Measurements from ENCODE around the gene ITK. TPM values are rescaled to one million over a fixed set of nuclear protein-coding genes. Genes with fewer than 3 reads are reported as not detected.

Gene ITK
- total and polyA plus RNA-seq, 2 experiments from 2014 or later: 0.08 TPM; not detected in 1

DNA sequence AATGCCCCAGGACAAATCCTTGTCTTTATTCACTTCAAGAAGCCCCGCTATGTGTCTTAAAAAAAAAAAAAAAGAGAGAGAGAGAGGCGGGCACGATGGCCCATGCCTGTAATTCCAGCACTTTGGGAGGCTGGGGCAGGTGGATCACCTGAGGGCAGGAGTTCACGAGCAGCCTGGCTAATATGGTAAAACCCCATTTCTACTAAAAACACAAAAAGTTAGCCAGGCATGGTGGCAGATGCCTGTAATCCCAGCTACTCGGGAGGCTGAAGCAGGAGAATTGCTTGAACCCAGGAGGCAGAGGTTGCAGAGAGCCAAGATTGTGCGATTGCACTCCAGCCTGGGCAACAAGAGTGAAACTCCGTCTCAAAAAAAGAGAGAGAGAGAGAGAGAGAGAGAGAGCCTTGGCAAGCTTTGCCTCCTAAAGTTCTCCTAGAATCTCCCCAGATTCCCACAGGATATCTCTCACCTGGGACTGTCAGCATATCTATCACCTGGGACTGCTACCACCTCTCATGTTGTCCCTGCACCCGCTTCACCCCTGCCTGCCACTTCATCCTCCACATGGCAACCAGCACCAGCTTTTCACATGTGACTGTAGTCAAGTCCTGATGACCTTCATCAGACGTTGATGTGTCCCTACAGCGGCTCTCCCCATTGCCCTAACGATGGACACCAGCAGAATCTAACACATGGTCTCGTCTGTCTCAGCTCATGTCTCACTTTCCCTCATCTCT lies 5.8 kb downstream of the ITK start (continued):
- TF ChIP-seq, protein P1, sequence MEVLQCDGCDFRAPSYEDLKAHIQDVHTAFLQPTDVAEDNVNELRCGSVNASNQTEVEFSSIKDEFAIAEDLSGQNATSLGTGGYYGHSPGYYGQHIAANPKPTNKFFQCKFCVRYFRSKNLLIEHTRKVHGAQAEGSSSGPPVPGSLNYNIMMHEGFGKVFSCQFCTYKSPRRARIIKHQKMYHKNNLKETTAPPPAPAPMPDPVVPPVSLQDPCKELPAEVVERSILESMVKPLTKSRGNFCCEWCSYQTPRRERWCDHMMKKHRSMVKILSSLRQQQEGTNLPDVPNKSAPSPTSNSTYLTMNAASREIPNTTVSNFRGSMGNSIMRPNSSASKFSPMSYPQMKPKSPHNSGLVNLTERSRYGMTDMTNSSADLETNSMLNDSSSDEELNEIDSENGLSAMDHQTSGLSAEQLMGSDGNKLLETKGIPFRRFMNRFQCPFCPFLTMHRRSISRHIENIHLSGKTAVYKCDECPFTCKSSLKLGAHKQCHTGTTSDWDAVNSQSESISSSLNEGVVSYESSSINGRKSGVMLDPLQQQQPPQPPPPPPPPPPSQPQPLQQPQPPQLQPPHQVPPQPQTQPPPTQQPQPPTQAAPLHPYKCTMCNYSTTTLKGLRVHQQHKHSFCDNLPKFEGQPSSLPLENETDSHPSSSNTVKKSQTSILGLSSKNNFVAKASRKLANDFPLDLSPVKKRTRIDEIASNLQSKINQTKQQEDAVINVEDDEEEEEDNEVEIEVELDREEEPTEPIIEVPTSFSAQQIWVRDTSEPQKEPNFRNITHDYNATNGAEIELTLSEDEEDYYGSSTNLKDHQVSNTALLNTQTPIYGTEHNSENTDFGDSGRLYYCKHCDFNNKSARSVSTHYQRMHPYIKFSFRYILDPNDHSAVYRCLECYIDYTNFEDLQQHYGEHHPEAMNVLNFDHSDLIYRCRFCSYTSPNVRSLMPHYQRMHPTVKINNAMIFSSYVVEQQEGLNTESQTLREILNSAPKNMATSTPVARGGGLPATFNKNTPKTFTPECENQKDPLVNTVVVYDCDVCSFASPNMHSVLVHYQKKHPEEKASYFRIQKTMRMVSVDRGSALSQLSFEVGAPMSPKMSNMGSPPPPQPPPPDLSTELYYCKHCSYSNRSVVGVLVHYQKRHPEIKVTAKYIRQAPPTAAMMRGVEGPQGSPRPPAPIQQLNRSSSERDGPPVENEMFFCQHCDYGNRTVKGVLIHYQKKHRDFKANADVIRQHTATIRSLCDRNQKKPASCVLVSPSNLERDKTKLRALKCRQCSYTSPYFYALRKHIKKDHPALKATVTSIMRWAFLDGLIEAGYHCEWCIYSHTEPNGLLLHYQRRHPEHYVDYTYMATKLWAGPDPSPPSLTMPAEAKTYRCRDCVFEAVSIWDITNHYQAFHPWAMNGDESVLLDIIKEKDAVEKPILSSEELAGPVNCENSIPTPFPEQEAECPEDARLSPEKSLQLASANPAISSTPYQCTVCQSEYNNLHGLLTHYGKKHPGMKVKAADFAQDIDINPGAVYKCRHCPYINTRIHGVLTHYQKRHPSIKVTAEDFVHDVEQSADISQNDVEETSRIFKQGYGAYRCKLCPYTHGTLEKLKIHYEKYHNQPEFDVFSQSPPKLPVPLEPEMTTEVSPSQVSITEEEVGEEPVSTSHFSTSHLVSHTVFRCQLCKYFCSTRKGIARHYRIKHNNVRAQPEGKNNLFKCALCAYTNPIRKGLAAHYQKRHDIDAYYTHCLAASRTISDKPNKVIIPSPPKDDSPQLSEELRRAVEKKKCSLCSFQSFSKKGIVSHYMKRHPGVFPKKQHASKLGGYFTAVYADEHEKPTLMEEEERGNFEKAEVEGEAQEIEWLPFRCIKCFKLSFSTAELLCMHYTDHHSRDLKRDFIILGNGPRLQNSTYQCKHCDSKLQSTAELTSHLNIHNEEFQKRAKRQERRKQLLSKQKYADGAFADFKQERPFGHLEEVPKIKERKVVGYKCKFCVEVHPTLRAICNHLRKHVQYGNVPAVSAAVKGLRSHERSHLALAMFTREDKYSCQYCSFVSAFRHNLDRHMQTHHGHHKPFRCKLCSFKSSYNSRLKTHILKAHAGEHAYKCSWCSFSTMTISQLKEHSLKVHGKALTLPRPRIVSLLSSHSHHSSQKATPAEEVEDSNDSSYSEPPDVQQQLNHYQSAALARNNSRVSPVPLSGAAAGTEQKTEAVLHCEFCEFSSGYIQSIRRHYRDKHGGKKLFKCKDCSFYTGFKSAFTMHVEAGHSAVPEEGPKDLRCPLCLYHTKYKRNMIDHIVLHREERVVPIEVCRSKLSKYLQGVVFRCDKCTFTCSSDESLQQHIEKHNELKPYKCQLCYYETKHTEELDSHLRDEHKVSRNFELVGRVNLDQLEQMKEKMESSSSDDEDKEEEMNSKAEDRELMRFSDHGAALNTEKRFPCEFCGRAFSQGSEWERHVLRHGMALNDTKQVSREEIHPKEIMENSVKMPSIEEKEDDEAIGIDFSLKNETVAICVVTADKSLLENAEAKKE (CRISPR knock-in tag; IDR thresholded peaks at IDR 0.05): no peak
- TF ChIP-seq STAT1 (IDR thresholded peaks at IDR 0.05; ENCODE audit: unreplicated experiment): no peak
- no peak for TF ChIP-seq ZNF331 (CRISPR knock-in tag; IDR thresholded peaks at IDR 0.05; ENCODE audit: low read depth)
- TF ChIP-seq JUNB (IDR thresholded peaks at IDR 0.05; ENCODE audit: unreplicated experiment): no peak
- TF ChIP-seq NANOG (IDR thresholded peaks at IDR 0.05; ENCODE audit: borderline replicate concordance): no peak

DNA sequence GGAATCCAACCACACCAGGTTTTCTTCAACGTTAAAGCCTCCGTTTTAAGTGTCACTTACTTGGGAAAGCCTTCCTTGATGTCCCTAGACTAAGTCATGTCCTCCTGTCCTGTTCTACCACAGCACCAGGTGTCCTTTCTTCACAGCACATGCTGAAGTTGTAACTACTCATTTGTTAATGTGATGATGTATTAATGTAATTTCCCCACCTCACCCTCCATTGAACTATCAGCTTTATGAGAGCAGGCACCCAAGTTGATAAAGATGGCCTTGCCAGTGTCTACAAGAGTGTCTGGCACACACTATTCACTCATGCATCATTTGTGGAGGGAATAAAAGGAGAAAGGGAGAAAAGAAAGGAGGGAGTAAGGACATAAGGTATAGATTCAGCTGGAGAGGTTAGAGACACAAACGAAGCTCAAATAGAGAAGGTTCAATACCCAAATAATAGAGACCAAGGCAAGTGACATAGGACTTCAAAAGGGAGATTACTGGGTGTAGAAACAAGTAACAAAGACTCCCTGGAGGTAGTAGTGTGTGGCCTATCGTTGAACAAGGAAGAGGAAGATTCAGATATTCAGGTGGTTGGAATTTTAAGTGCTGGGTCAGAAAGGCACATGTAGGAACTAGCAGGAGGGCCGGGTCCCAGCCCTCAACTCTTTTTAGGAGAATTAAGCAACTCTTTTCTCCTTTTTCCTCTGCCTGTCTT lies 6.6 kb downstream of the ITK start:
- Histone ChIP-seq H3K79me2 (replicated peaks; ENCODE audit: insufficient read depth) (no peaks in the 10 kb centered on the region), H3K27ac (ENCODE audit: low read depth) (no peak overlapping the region), H3K4me1 (ENCODE audit: insufficient read depth) (no peaks in the 10 kb centered on the region), H3K27me3 (ENCODE audit: insufficient read depth) (peaks cover 19% of the 10 kb centered on the region; the same call in 1 of the 2 replicates), H3K36me3 (ENCODE audit: insufficient read depth) (no peaks in the 10 kb centered on the region), H3K9me2 (ENCODE audit: insufficient read depth) (0 out of 2 replicates have a peak, but pooled peaks cover 4% of the 10 kb centered on the region), H4K20me1 (replicated peaks; ENCODE audit: insufficient read depth) (no peaks in the 10 kb centered on the region), H3F3A (replicated peaks; ENCODE audit: low read depth) (no peaks in the 10 kb centered on the region), H2AFZ (no peak overlapping the region), H3K4me2 (no peak overlapping the region), H3K4me3 (no peak overlapping the region)
- ATAC-seq (peak; percentile 36; the same call in 1 of the 3 replicates), DNase-seq (ENCODE audit: low spot score) (peak; percentile 23)
- Mint-ChIP-seq H3K4me3 (no peak overlapping the region), H3K9me3 (no peaks in the 10 kb centered on the region), H3K4me1 (no peaks in the 10 kb centered on the region; the same call in 2 of the 3 replicates), H3K27ac (no peak overlapping the region), H3K36me3 (ENCODE audit: low read depth) (no peaks in the 10 kb centered on the region), H3K27me3 (ENCODE audit: insufficient read depth, low read depth, poor library complexity) (peaks cover 6% of the 10 kb centered on the region)
- no peak for TF ChIP-seq ZNF114 (CRISPR knock-in tag; IDR thresholded peaks at IDR 0.05)
- TF ChIP-seq EZH2phosphoT487 (IDR thresholded peaks at IDR 0.05; ENCODE audit: unreplicated experiment): no peak
- TF ChIP-seq, protein P2, sequence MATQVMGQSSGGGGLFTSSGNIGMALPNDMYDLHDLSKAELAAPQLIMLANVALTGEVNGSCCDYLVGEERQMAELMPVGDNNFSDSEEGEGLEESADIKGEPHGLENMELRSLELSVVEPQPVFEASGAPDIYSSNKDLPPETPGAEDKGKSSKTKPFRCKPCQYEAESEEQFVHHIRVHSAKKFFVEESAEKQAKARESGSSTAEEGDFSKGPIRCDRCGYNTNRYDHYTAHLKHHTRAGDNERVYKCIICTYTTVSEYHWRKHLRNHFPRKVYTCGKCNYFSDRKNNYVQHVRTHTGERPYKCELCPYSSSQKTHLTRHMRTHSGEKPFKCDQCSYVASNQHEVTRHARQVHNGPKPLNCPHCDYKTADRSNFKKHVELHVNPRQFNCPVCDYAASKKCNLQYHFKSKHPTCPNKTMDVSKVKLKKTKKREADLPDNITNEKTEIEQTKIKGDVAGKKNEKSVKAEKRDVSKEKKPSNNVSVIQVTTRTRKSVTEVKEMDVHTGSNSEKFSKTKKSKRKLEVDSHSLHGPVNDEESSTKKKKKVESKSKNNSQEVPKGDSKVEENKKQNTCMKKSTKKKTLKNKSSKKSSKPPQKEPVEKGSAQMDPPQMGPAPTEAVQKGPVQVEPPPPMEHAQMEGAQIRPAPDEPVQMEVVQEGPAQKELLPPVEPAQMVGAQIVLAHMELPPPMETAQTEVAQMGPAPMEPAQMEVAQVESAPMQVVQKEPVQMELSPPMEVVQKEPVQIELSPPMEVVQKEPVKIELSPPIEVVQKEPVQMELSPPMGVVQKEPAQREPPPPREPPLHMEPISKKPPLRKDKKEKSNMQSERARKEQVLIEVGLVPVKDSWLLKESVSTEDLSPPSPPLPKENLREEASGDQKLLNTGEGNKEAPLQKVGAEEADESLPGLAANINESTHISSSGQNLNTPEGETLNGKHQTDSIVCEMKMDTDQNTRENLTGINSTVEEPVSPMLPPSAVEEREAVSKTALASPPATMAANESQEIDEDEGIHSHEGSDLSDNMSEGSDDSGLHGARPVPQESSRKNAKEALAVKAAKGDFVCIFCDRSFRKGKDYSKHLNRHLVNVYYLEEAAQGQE (IDR thresholded peaks at IDR 0.05; ENCODE audit: unreplicated experiment): no peak
- no peak for TF ChIP-seq EZH2 (IDR thresholded peaks at IDR 0.05; ENCODE audit: low read depth, unreplicated experiment)
- TF ChIP-seq, protein P3, sequence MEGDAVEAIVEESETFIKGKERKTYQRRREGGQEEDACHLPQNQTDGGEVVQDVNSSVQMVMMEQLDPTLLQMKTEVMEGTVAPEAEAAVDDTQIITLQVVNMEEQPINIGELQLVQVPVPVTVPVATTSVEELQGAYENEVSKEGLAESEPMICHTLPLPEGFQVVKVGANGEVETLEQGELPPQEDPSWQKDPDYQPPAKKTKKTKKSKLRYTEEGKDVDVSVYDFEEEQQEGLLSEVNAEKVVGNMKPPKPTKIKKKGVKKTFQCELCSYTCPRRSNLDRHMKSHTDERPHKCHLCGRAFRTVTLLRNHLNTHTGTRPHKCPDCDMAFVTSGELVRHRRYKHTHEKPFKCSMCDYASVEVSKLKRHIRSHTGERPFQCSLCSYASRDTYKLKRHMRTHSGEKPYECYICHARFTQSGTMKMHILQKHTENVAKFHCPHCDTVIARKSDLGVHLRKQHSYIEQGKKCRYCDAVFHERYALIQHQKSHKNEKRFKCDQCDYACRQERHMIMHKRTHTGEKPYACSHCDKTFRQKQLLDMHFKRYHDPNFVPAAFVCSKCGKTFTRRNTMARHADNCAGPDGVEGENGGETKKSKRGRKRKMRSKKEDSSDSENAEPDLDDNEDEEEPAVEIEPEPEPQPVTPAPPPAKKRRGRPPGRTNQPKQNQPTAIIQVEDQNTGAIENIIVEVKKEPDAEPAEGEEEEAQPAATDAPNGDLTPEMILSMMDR (conservative IDR thresholded peaks at IDR 0.05; ENCODE audit: low read depth in 2 of 2): no peak
